Measurements from ENCODE around the gene MCRIP2. TPM values are rescaled to one million over a fixed set of nuclear protein-coding genes. Genes with fewer than 3 reads are reported as not detected.

MCRIP2 gene
- total and polyA plus RNA-seq, 9 of the 15 experiments (the other 6 are each of a cell fraction or from before 2014, with no cell fraction given), result 0.80 to 120 (median 35.2) TPM

DNA sequence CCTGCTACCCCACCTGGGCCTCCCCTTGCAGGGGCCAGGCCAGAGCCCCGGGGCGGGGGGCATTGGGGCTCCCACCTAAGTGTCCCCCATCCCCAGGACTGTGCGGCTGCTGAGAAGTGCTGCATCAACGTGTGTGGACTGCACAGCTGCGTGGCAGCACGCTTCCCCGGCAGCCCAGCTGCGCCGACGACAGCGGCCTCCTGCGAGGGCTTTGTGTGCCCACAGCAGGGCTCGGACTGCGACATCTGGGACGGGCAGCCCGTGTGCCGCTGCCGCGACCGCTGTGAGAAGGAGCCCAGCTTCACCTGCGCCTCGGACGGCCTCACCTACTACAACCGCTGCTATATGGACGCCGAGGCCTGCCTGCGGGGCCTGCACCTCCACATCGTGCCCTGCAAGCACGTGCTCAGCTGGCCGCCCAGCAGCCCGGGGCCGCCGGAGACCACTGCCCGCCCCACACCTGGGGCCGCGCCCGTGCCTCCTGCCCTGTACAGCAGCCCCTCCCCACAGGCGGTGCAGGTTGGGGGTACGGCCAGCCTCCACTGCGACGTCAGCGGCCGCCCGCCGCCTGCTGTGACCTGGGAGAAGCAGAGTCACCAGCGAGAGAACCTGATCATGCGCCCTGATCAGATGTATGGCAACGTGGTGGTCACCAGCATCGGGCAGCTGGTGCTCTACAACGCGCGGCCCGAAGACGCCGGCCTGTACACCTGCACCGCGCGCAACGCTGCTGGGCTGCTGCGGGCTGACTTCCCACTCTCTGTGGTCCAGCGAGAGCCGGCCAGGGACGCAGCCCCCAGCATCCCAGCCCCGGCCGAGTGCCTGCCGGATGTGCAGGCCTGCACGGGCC, 8.9 kb upstream of the MCRIP2 start (continued):
- TF ChIP-seq, protein P1, sequence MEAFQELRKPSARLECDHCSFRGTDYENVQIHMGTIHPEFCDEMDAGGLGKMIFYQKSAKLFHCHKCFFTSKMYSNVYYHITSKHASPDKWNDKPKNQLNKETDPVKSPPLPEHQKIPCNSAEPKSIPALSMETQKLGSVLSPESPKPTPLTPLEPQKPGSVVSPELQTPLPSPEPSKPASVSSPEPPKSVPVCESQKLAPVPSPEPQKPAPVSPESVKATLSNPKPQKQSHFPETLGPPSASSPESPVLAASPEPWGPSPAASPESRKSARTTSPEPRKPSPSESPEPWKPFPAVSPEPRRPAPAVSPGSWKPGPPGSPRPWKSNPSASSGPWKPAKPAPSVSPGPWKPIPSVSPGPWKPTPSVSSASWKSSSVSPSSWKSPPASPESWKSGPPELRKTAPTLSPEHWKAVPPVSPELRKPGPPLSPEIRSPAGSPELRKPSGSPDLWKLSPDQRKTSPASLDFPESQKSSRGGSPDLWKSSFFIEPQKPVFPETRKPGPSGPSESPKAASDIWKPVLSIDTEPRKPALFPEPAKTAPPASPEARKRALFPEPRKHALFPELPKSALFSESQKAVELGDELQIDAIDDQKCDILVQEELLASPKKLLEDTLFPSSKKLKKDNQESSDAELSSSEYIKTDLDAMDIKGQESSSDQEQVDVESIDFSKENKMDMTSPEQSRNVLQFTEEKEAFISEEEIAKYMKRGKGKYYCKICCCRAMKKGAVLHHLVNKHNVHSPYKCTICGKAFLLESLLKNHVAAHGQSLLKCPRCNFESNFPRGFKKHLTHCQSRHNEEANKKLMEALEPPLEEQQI (IDR thresholded peaks at IDR 0.05), result no peak

DNA sequence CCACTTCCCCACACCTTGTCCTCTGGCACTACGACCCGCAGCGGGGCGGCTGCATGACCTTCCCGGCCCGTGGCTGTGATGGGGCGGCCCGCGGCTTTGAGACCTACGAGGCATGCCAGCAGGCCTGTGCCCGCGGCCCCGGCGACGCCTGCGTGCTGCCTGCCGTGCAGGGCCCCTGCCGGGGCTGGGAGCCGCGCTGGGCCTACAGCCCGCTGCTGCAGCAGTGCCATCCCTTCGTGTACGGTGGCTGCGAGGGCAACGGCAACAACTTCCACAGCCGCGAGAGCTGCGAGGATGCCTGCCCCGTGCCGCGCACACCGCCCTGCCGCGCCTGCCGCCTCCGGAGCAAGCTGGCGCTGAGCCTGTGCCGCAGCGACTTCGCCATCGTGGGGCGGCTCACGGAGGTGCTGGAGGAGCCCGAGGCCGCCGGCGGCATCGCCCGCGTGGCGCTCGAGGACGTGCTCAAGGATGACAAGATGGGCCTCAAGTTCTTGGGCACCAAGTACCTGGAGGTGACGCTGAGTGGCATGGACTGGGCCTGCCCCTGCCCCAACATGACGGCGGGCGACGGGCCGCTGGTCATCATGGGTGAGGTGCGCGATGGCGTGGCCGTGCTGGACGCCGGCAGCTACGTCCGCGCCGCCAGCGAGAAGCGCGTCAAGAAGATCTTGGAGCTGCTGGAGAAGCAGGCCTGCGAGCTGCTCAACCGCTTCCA, 8.1 kb upstream of the MCRIP2 start:
- no peak overlapping the region for H3K4me3 ChIP-seq
- no peak overlapping the region for H3K4me2 ChIP-seq (ENCODE audit: insufficient read depth, low read length)
- ChIA-PET POLR2A (no interaction called here), CTCF (ENCODE audit: low intra/inter-chr PET ratio) (no interaction called here)
- in situ Hi-C loops (cut with MboI), result no loop called here
- FAIRE-seq (no peak), ATAC-seq (no peak), DNase-seq (ENCODE audit: extremely low read depth in 1 of 4, low spot score in 3 of 4) (no peak)
- H3K79me2 ChIP-seq (ENCODE audit: control insufficient read depth, insufficient read depth, low read length), result peaks cover 18% of the 10 kb centered on the region
- H3K27ac ChIP-seq (ENCODE audit: extremely low read depth, low read depth, low read length), result no peak overlapping the region
- 97% methylated on average over 36 of the region's 74 CpGs for WGBS (ENCODE audit: insufficient coverage, low coverage, missing lambda C conversion rate)
- H3K4me1 ChIP-seq (replicated peaks in 1 of 2; ENCODE audit: control insufficient read depth in 2 of 2, insufficient read depth in 2 of 2, low read length in 2 of 2), result peaks cover 30 to 94% of the 10 kb centered on the region in 2 experiments
- no peak overlapping the region for H2AFZ ChIP-seq (ENCODE audit: low read depth, low read length)
- no peaks in the 10 kb centered on the region for H3K27me3 ChIP-seq (ENCODE audit: control insufficient read depth in 2 of 2, insufficient read depth in 2 of 2, low read length in 2 of 2)
- TF ChIP-seq POLR2G (IDR thresholded peaks at IDR 0.05; ENCODE audit: low read depth, low read length) (peak; percentile 26), FIP1L1 (IDR thresholded peaks at IDR 0.05; ENCODE audit: low read depth, low read length, poor library complexity, severe bottlenecking) (peak; percentile 4), TCF3 (CRISPR knock-in tag; IDR thresholded peaks at IDR 0.05) (no peak), RBFOX2 (IDR thresholded peaks at IDR 0.05; ENCODE audit: low read depth, low read length) (peak; percentile 25; the same call in 1 of the 2 replicates), ZNF384 (IDR thresholded peaks at IDR 0.05; ENCODE audit: low read depth, low read length) (no peak)
- TF ChIP-seq, protein P2, sequence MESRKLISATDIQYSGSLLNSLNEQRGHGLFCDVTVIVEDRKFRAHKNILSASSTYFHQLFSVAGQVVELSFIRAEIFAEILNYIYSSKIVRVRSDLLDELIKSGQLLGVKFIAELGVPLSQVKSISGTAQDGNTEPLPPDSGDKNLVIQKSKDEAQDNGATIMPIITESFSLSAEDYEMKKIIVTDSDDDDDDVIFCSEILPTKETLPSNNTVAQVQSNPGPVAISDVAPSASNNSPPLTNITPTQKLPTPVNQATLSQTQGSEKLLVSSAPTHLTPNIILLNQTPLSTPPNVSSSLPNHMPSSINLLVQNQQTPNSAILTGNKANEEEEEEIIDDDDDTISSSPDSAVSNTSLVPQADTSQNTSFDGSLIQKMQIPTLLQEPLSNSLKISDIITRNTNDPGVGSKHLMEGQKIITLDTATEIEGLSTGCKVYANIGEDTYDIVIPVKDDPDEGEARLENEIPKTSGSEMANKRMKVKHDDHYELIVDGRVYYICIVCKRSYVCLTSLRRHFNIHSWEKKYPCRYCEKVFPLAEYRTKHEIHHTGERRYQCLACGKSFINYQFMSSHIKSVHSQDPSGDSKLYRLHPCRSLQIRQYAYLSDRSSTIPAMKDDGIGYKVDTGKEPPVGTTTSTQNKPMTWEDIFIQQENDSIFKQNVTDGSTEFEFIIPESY (CRISPR knock-in tag; IDR thresholded peaks at IDR 0.05), result peak; percentile 88
- TF ChIP-seq, protein P3, sequence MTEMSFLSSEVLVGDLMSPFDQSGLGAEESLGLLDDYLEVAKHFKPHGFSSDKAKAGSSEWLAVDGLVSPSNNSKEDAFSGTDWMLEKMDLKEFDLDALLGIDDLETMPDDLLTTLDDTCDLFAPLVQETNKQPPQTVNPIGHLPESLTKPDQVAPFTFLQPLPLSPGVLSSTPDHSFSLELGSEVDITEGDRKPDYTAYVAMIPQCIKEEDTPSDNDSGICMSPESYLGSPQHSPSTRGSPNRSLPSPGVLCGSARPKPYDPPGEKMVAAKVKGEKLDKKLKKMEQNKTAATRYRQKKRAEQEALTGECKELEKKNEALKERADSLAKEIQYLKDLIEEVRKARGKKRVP (CRISPR knock-in tag; IDR thresholded peaks at IDR 0.05), result no peak
- TF ChIP-seq, protein P4, sequence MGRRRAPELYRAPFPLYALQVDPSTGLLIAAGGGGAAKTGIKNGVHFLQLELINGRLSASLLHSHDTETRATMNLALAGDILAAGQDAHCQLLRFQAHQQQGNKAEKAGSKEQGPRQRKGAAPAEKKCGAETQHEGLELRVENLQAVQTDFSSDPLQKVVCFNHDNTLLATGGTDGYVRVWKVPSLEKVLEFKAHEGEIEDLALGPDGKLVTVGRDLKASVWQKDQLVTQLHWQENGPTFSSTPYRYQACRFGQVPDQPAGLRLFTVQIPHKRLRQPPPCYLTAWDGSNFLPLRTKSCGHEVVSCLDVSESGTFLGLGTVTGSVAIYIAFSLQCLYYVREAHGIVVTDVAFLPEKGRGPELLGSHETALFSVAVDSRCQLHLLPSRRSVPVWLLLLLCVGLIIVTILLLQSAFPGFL (CRISPR knock-in tag; IDR thresholded peaks at IDR 0.05), result no peak
- intact Hi-C loops (cut with micrococcal nuclease), result no loop called here
- H3K9ac ChIP-seq (ENCODE audit: insufficient read depth in 1 of 2, low read depth in 2 of 2, low read length in 2 of 2), result no peak overlapping the region; a peak in 1 of 4 replicates
- BruUV-seq (replicated peaks), result no TSS peak
- no peaks in the 10 kb centered on the region for H3K9me1 ChIP-seq (ENCODE audit: control insufficient read depth, insufficient read depth, low read length)
- H3K36me3 ChIP-seq (ENCODE audit: control insufficient read depth, insufficient read depth, low read length), result peaks cover 32% of the 10 kb centered on the region; the same call in 1 of the 3 replicates
- no peaks in the 10 kb centered on the region for H3K9me3 ChIP-seq (replicated peaks; ENCODE audit: control insufficient read depth, insufficient read depth, low read depth, low read length)
- no peaks in the 10 kb centered on the region for H4K20me1 ChIP-seq (replicated peaks; ENCODE audit: control insufficient read depth, insufficient read depth, low read length)
